Measurements from ENCODE around the gene CORO2B.
"Not testable (repeated sequence)": the region's sequence is repeated elsewhere in the genome, so short reads cannot be mapped to it uniquely, and the experiment has no call there.

Gene CORO2B

GRCh38 chr15:68632101-68632500 lies 53.3 kb downstream of the CORO2B start:
- DNase-seq = no peak

- DNase-seq = no peak
Observed at GRCh38 chr15:68633231-68634121, 54.7 kb downstream of the CORO2B start.

- no peak for DNase-seq
Observed at GRCh38 chr15:68634122-68634482, 55.3 kb downstream of the CORO2B start.

GRCh38 chr15:68634531-68634930 lies 55.7 kb downstream of the CORO2B start:
- no peak for DNase-seq

- DNase-seq = no peak
Observed at GRCh38 chr15:68635141-68635540, 56.3 kb downstream of the CORO2B start.

GRCh38 chr15:68636256-68636655 lies 57.5 kb downstream of the CORO2B start:
- DNase-seq = no peak

- DNase-seq = no peak
Observed at GRCh38 chr15:68637767-68638404, 59.1 kb downstream of the CORO2B start.

GRCh38 chr15:68638953-68639515 lies 60.2 kb downstream of the CORO2B start:
- no peak for DNase-seq

- no peak for DNase-seq
Observed at GRCh38 chr15:68639926-68640600, 61.3 kb downstream of the CORO2B start.

GRCh38 chr15:68640791-68641331 lies 62.1 kb downstream of the CORO2B start:
- no peak for DNase-seq

GRCh38 chr15:68641376-68641775 lies 62.6 kb downstream of the CORO2B start:
- no peak for DNase-seq

GRCh38 chr15:68642491-68642845 lies 63.7 kb downstream of the CORO2B start:
- no peak for DNase-seq

- DNase-seq = no peak
Observed at GRCh38 chr15:68643216-68643830, 64.5 kb downstream of the CORO2B start.

- peak in 1 of 2 experiments; percentile 21 for DNase-seq
Observed at GRCh38 chr15:68644083-68644904, 65.5 kb downstream of the CORO2B start.

GRCh38 chr15:68644996-68645395 lies 66.2 kb downstream of the CORO2B start:
- DNase-seq = no peak

GRCh38 chr15:68646156-68646555 lies 67.4 kb downstream of the CORO2B start:
- no peak for DNase-seq

GRCh38 chr15:68646696-68647095 lies 67.9 kb downstream of the CORO2B start:
- no peak for DNase-seq

- DNase-seq = not testable (repeated sequence)
Observed at GRCh38 chr15:68647361-68647760, 68.6 kb downstream of the CORO2B start.

- DNase-seq = no peak
Observed at GRCh38 chr15:68650901-68651709, 72.3 kb downstream of the CORO2B start.

GRCh38 chr15:68651916-68652525 lies 73.2 kb downstream of the CORO2B start:
- DNase-seq = no peak

Data from SW 1271 (cell line).